ENCODE measurements around the gene MRPS31. TPM values are rescaled to one million over a fixed set of nuclear protein-coding genes. Genes with fewer than 3 reads are reported as not detected.
A peak's percentile ranks its signal among the peaks of the same experiment; 100 is the strongest.

The MRPS31 gene
- total RNA-seq, 1 donor from 2014 or later, result 61.5 TPM

- Histone ChIP-seq H3K4me2 (no peak overlapping the region), H2AFZ (replicated peaks) (peak overlapping the region; percentile 10), H3K4me1 (no peaks in the 10 kb centered on the region), H3K9me3 (ENCODE audit: low read depth) (no peaks in the 10 kb centered on the region), H3K4me3 (no peak overlapping the region), H4K20me1 (ENCODE audit: low read depth) (no peaks in the 10 kb centered on the region), H3K36me3 (no peaks in the 10 kb centered on the region), H3K79me2 (ENCODE audit: low read depth) (no peaks in the 10 kb centered on the region), H3F3A (ENCODE audit: low read depth) (peaks cover 6% of the 10 kb centered on the region), H3K27me3 (no peaks in the 10 kb centered on the region), H3K9ac (no peak overlapping the region), H3K27ac (no peak overlapping the region)
- DNase-seq (ENCODE audit: low spot score), result no peak
- no peaks in the 10 kb centered on the region for H3K9me3 Mint-ChIP-seq
- TF ChIP-seq EZH2 (IDR thresholded peaks at IDR 0.05) (no peak), CTCF (IDR thresholded peaks at IDR 0.05) (no peak), EZH2phosphoT487 (IDR thresholded peaks at IDR 0.05) (no peak)
- no peak overlapping the region for H3K27ac Mint-ChIP-seq
- H3K4me1 Mint-ChIP-seq, result peaks cover 2% of the 10 kb centered on the region
- H3K4me3 Mint-ChIP-seq, result no peak overlapping the region
- H3K36me3 Mint-ChIP-seq, result no peaks in the 10 kb centered on the region
- peaks cover 4% of the 10 kb centered on the region for H3K27me3 Mint-ChIP-seq (ENCODE audit: insufficient read depth, low read depth)
Observed at GRCh38 chr13:40779049-40779448, 8.1 kb upstream of the MRPS31 start.

- Histone ChIP-seq H3K4me2 (peak overlapping the region; percentile 67), H3K9ac (no peak overlapping the region), H3K36me3 (no peaks in the 10 kb centered on the region), H3K4me1 (no peaks in the 10 kb centered on the region), H3F3A (ENCODE audit: low read depth) (peaks cover 6% of the 10 kb centered on the region), H3K4me3 (no peak overlapping the region), H2AFZ (replicated peaks) (peak overlapping the region; percentile 30), H4K20me1 (ENCODE audit: low read depth) (no peaks in the 10 kb centered on the region), H3K9me3 (ENCODE audit: low read depth) (no peaks in the 10 kb centered on the region), H3K79me2 (ENCODE audit: low read depth) (no peaks in the 10 kb centered on the region), H3K27me3 (no peaks in the 10 kb centered on the region), H3K27ac (no peak overlapping the region)
- DNase-seq (ENCODE audit: low spot score), result no peak
- H3K4me3 Mint-ChIP-seq, result no peak overlapping the region
- peaks cover 2% of the 10 kb centered on the region for H3K4me1 Mint-ChIP-seq
- H3K36me3 Mint-ChIP-seq, result no peaks in the 10 kb centered on the region
- no peaks in the 10 kb centered on the region for H3K9me3 Mint-ChIP-seq
- no peak overlapping the region for H3K27ac Mint-ChIP-seq
- H3K27me3 Mint-ChIP-seq (ENCODE audit: insufficient read depth, low read depth), result peaks cover 4% of the 10 kb centered on the region
- TF ChIP-seq EZH2 (IDR thresholded peaks at IDR 0.05), result no peak
- TF ChIP-seq CTCF (IDR thresholded peaks at IDR 0.05), result no peak
- TF ChIP-seq EZH2phosphoT487 (IDR thresholded peaks at IDR 0.05), result no peak
Observed at GRCh38 chr13:40777809-40778175, 6.8 kb upstream of the MRPS31 start.

GRCh38 chr13:40777166-40777808 lies 6.3 kb upstream of the MRPS31 start:
- H2AFZ ChIP-seq (replicated peaks), result peak overlapping the region; percentile 30
- H3K4me1 ChIP-seq, result no peaks in the 10 kb centered on the region
- no peaks in the 10 kb centered on the region for H4K20me1 ChIP-seq (ENCODE audit: low read depth)
- H3K4me3 Mint-ChIP-seq, result peak overlapping the region; percentile 28
- H3K27ac ChIP-seq, result no peak overlapping the region
- H3K27ac Mint-ChIP-seq, result no peak overlapping the region
- H3K36me3 ChIP-seq, result no peaks in the 10 kb centered on the region
- peak overlapping the region; percentile 41 for H3K4me3 ChIP-seq
- H3K36me3 Mint-ChIP-seq, result no peaks in the 10 kb centered on the region
- H3K9ac ChIP-seq, result no peak overlapping the region
- peaks cover 4% of the 10 kb centered on the region for H3K27me3 Mint-ChIP-seq (ENCODE audit: insufficient read depth, low read depth)
- peak; percentile 66 for DNase-seq (ENCODE audit: low spot score)
- H3K9me3 Mint-ChIP-seq, result no peaks in the 10 kb centered on the region
- peaks cover 6% of the 10 kb centered on the region for H3F3A ChIP-seq (ENCODE audit: low read depth)
- TF ChIP-seq CTCF (IDR thresholded peaks at IDR 0.05), result peak; percentile 80
- TF ChIP-seq EZH2 (IDR thresholded peaks at IDR 0.05), result no peak
- TF ChIP-seq EZH2phosphoT487 (IDR thresholded peaks at IDR 0.05), result no peak
- no peaks in the 10 kb centered on the region for H3K27me3 ChIP-seq
- H3K4me1 Mint-ChIP-seq, result peaks cover 2% of the 10 kb centered on the region
- H3K9me3 ChIP-seq (ENCODE audit: low read depth), result no peaks in the 10 kb centered on the region
- no peaks in the 10 kb centered on the region for H3K79me2 ChIP-seq (ENCODE audit: low read depth)
- H3K4me2 ChIP-seq, result peak overlapping the region; percentile 67
